Skeletal muscle tissue (tissue), 4 donors: ENCODE measurements around the gene MED31. TPM values are rescaled to one million over a fixed set of nuclear protein-coding genes. Genes with fewer than 3 reads are reported as not detected.

Experiments
- H3K27ac ChIP-seq: one replicate; pipeline ENCODE4 v1.7.0; 2013; ENCODE audit warnings: mild to moderate bottlenecking, low read depth, low read length, inconsistent platforms
- H3K27me3 ChIP-seq, 3 donors: one replicate each; pipeline ENCODE4 v1.7.0; 2013; ENCODE audit warnings: low read length in 3 of 3; ENCODE audit not compliant: control insufficient read depth in 3 of 3, insufficient read depth in 3 of 3
- H3K36me3 ChIP-seq, 3 donors: one replicate each; pipeline ENCODE4 v1.7.0; 2013; ENCODE audit warnings: low read length in 3 of 3; ENCODE audit not compliant: control insufficient read depth in 3 of 3, insufficient read depth in 3 of 3
- H3K4me1 ChIP-seq, 3 donors: one replicate each; pipeline ENCODE4 v1.7.0; 2013; ENCODE audit warnings: low read length in 3 of 3, mild to moderate bottlenecking in 3 of 3; ENCODE audit not compliant: control insufficient read depth in 3 of 3, insufficient read depth in 3 of 3
- H3K4me3 ChIP-seq, 3 donors: one replicate each; pipeline ENCODE4 v1.7.0; 2013; ENCODE audit warnings: low read length in 3 of 3
- H3K9ac ChIP-seq, 3 donors: one replicate each; pipeline ENCODE4 v1.7.0; 2013; ENCODE audit warnings: low read length in 3 of 3, mild to moderate bottlenecking in 3 of 3, moderate library complexity in 2 of 3, low read depth in 1 of 3
- H3K9me3 ChIP-seq, 3 donors: one replicate each; pipeline ENCODE4 v1.7.0; 2013; ENCODE audit warnings: low read length in 3 of 3; ENCODE audit not compliant: control insufficient read depth in 3 of 3
- total RNA-seq: library from RNA; depleted of rRNA; stranded (reverse); fragments of >200 nt; gene quantifications from one replicate; pipeline ENCODE4 v1.2.3, GENCODE V29; 2014
- donor health status: Osteomylitis.

Gene MED31
- total RNA-seq, 1 donor from 2014 or later = 3.1 TPM

GRCh38 chr17:6677946-6678345, 26.5 kb upstream of the MED31 start:
- no peak overlapping the region for H3K27ac ChIP-seq
- no peak overlapping the region for H3K9ac ChIP-seq
- H3K27me3 ChIP-seq = peaks cover 11 to 27% (median 27%) of the 10 kb centered on the region in 3 donors
- peaks cover 0 to 10% (median 3%) of the 10 kb centered on the region in 3 donors for H3K4me1 ChIP-seq
- H3K36me3 ChIP-seq = no peaks in the 10 kb centered on the region
- no peak overlapping the region for H3K4me3 ChIP-seq
- H3K9me3 ChIP-seq = no peaks in the 10 kb centered on the region

GRCh38 chr17:6677158-6677831, 25.9 kb upstream of the MED31 start:
- H3K36me3 ChIP-seq = no peaks in the 10 kb centered on the region
- no peak overlapping the region for H3K9ac ChIP-seq
- no peaks in the 10 kb centered on the region for H3K9me3 ChIP-seq
- H3K27me3 ChIP-seq = peaks cover 11 to 27% (median 24%) of the 10 kb centered on the region in 3 donors
- peaks cover 0 to 10% (median 3%) of the 10 kb centered on the region in 3 donors for H3K4me1 ChIP-seq
- H3K27ac ChIP-seq = no peak overlapping the region
- no peak overlapping the region for H3K4me3 ChIP-seq

- H3K4me1 ChIP-seq = peaks cover 0 to 10% (median 3%) of the 10 kb centered on the region in 3 donors
- no peaks in the 10 kb centered on the region for H3K9me3 ChIP-seq
- H3K27me3 ChIP-seq = peaks cover 11 to 24% (median 24%) of the 10 kb centered on the region in 3 donors
- H3K36me3 ChIP-seq = no peaks in the 10 kb centered on the region
- H3K9ac ChIP-seq = no peak overlapping the region
- H3K27ac ChIP-seq = no peak overlapping the region
- no peak overlapping the region for H3K4me3 ChIP-seq
These were observed 25.4 kb upstream of the MED31 start for GRCh38 chr17:6676802-6677157.

- Histone ChIP-seq H3K27me3 (peaks cover 13 to 32% (median 30%) of the 10 kb centered on the region in 3 donors), H3K9me3 (no peaks in the 10 kb centered on the region), H3K4me3 (no peak overlapping the region), H3K9ac (no peak overlapping the region), H3K4me1 (peaks cover 0 to 10% (median 3%) of the 10 kb centered on the region in 3 donors), H3K27ac (no peak overlapping the region), H3K36me3 (no peaks in the 10 kb centered on the region)
These were observed 23.9 kb upstream of the MED31 start for GRCh38 chr17:6675201-6675825.

- Histone ChIP-seq H3K27me3 (peaks cover 13 to 37% (median 30%) of the 10 kb centered on the region in 3 donors), H3K9ac (no peak overlapping the region), H3K4me3 (no peak overlapping the region), H3K27ac (no peak overlapping the region), H3K4me1 (peaks cover 0 to 10% (median 3%) of the 10 kb centered on the region in 3 donors), H3K9me3 (no peaks in the 10 kb centered on the region), H3K36me3 (no peaks in the 10 kb centered on the region)
These were observed 23.2 kb upstream of the MED31 start for GRCh38 chr17:6674586-6674985.

- H3K27ac ChIP-seq = no peak overlapping the region
- H3K36me3 ChIP-seq = no peaks in the 10 kb centered on the region
- H3K27me3 ChIP-seq = peaks cover 6 to 37% (median 24%) of the 10 kb centered on the region in 3 donors
- no peaks in the 10 kb centered on the region for H3K9me3 ChIP-seq
- H3K9ac ChIP-seq = no peak overlapping the region
- no peak overlapping the region for H3K4me3 ChIP-seq
- no peaks in the 10 kb centered on the region for H3K4me1 ChIP-seq
These were observed 20.0 kb upstream of the MED31 start for GRCh38 chr17:6671431-6671830.

GRCh38 chr17:6670999-6671398, 19.6 kb upstream of the MED31 start:
- H3K27ac ChIP-seq = no peak overlapping the region
- H3K36me3 ChIP-seq = no peaks in the 10 kb centered on the region
- H3K4me3 ChIP-seq = no peak overlapping the region
- H3K27me3 ChIP-seq = peaks cover 6 to 35% (median 24%) of the 10 kb centered on the region in 3 donors
- no peaks in the 10 kb centered on the region for H3K4me1 ChIP-seq
- H3K9ac ChIP-seq = no peak overlapping the region
- H3K9me3 ChIP-seq = no peaks in the 10 kb centered on the region

GRCh38 chr17:6670571-6670970, 19.2 kb upstream of the MED31 start:
- no peak overlapping the region for H3K27ac ChIP-seq
- H3K9me3 ChIP-seq = no peaks in the 10 kb centered on the region
- H3K9ac ChIP-seq = no peak overlapping the region
- H3K4me3 ChIP-seq = no peak overlapping the region
- no peaks in the 10 kb centered on the region for H3K4me1 ChIP-seq
- H3K36me3 ChIP-seq = no peaks in the 10 kb centered on the region
- peaks cover 6 to 35% (median 22%) of the 10 kb centered on the region in 3 donors for H3K27me3 ChIP-seq

- H3K9ac ChIP-seq = no peak overlapping the region
- H3K9me3 ChIP-seq = no peaks in the 10 kb centered on the region
- peaks cover 6 to 35% (median 20%) of the 10 kb centered on the region in 3 donors for H3K27me3 ChIP-seq
- no peak overlapping the region for H3K27ac ChIP-seq
- H3K4me3 ChIP-seq = no peak overlapping the region
- no peaks in the 10 kb centered on the region for H3K4me1 ChIP-seq
- no peaks in the 10 kb centered on the region for H3K36me3 ChIP-seq
These were observed 18.2 kb upstream of the MED31 start for GRCh38 chr17:6669479-6670212.
